Activated T-cell treated with anti-CD3 and anti-CD28 coated beads for 24 hours (primary cell): Measurements from ENCODE around the gene ZNF689.
"Not testable (repeated sequence)": the region's sequence is repeated elsewhere in the genome, so short reads cannot be mapped to it uniquely, and the experiment has no call there.

ENCODE experiments used
- DNase-seq: peaks from one replicate; pipeline ENCODE4 v3.0.0-alpha.2; 2020; ENCODE audit warnings: low read depth

The ZNF689 gene

DNA sequence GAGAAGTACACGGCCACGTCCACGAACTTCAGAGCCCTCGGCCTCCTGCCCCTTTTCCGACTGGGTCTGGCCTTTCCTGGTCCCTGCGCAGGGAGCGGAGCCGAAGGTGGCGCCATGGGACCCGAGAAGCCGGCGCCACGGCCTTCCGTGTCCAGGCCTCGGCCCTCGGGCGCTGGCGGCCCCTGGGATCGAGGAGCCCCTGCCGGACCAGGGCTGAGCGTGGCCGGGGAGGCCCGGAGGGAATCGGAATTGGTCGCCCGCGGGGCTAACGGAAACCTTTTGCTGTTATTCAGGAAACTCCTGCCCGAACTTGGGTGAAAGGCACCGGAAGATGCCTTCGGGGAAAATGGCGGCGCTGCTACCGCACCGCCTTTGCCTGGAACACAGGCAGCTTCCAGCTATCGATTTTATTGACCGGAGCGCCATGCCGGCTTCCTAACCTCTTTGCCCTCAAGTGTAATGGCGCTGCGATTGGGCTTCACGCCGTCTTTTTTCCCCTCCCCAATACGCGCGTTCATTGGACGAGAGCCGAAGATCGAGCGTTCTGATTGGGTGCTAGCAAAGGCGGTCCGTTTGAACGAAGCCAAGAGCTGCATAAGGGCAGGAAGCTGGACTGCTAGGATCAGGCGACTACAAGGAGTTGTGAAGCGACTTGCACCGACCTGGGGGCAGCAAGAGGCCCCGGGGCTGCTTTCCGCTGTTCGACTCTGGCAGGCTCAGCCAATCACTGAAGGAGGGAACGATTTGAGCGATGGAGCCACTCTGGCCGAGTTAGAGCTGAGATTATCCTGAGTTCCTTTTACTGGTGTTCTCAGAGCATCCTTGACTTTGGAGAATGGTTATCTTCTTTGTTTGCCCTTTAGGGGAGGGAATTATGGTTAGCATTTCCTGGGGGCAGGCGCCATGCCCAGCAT is at the start of gene ZNF689:
TSS of gene ZNF689 (minus strand) at position 464 of the 914 bp plus-strand sequence. CDS start at position 116, 348 bp downstream.
- DNase-seq: peak; percentile 94

DNA sequence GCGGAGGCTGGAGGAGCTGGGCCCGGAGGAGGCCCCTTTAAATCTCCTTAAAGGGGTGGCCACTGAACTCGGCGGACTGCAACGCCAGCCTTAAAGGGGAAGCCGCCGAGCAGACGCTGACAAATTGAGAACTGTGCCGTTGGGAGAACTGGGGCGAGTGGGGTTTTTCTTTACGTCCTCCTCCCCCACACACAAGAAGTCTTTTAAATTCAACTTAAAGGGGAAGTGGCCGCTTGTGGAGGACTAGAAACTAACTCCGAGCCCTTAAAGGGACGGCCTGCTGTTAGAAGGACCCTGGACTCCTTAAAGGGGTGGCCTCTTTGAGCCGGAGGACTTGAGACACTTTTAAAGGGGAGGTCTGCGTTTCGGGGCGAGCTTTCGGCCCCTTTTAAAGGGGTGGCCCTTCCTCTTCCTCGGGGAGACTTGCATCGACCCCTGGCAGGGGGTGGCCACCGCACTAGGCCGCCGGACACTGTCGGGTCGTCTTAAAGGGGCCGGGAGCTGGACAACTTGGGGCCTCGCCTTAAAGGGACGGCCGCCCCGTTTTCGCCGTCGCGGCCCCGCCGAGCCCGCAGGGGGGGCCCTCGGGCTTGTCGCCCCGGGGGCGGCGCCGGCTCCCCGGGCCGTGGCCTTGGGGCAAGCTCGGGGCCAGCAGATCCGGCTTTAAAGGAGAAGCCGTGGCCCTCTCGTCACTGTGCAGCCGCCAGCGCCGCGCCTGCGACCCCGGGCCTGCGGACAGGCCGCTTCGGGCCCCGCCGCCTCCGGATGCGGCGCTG is 48.7 kb upstream of the ZNF689 start:
- peak; percentile 94 for DNase-seq

DNA sequence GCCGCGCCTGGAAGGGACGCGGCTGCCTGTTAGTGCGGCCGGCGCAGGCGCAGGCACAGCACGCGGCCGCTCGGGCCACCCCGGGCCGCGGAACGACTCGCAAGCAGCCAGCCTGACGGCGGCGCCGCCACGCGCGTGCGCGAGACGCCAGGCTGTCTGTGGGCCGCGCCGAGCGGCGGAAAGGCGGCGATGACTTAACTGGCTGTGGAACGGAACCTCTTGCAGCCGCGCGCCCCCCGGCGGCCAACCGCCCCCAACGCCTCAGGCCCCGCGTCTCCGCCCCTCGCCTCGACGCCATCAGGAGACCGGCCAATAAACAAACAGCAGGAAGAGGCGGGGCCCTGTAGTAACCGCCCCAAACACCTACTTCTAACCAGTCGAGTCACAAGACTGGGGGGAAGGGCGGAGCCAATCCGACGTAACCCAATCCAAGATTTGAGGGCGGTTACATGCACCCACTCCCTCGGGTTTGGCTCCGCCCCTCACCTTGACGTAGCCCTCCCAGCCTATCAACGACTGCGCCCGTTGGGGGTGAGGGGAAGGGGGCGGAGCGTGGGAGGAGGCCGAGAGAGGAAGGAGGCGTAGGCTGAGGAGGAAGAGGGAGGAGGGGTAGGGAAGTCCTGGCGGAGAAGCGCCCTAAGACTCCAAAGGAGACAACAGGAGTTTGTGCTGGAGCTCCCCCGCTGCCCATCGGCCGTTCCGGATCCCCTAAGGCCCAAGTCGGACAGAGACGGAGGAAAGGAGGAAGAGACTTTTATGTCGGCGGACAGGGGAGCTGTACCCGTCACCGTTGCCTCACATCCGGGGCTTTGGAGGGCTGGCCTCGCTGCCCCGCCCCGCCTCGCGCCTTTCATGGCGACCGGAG is 47.9 kb upstream of the ZNF689 start, which contains the start of gene FBRS:
TSS of gene FBRS (plus strand) at position 566 of the 865 bp plus-strand sequence. CDS start 1,088 bp downstream, outside the sequence.
- peak; percentile 100 for DNase-seq

DNA sequence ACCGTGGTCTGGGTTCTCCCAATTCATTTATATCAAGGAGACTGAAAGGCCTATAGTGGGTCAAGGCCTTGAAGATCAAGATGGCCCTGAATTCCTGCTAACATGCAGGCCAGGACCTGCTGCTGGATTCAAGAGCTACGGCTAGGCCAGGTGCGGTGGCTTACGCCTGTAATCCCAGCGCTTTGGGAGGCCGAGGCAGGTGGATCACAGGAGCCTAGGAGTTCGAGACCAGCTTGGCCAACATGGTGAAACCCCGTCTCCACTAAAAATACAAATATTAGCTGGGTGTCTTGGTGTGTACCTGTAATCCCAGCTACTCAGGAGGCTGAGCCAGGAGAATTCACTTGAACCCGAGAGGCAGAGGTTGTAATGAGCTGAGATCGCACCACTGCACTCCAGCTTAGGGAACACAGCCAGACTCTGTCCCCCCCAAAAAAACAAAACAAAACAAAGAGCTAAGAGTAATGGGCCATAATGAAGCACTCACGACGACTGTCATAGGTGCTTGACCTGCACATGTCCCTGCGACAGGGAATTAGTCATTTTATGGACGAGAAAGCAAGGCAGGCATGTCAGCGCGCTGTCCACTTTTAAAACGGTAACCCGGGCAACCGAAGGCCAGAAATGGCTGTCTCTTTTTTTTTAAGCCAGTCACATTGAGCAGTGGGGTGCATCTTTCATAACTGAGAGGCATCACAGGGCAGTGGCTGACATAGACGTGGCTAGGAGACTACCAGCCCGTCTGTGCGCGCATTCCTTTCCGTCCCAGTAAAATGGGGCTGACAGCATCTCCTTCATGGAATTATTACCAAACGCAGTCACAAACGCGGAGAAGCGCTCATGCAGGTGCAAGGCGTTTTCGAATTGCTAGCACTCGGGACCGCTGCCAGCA is 47.0 kb upstream of the ZNF689 start:
- no peak for DNase-seq

DNA sequence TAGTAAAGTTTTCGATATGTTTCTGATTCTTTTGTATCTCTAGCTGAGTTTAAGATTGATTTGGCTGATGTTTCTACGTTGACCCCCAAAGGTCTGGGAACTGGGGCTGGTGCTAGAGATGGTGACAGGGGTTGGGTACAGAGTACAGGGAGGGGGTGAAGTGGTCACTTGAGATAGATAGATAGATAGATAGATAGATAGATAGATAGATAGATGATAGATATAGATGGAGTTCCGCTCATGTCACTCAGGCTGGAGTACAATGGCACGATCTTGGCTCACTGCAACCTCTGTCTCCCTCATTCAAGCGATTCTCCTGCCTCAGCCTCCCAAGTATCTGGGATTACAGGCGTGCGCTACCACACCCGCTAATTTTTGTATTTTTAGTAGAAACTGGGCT is 46.2 kb upstream of the ZNF689 start:
- no peak for DNase-seq

DNA sequence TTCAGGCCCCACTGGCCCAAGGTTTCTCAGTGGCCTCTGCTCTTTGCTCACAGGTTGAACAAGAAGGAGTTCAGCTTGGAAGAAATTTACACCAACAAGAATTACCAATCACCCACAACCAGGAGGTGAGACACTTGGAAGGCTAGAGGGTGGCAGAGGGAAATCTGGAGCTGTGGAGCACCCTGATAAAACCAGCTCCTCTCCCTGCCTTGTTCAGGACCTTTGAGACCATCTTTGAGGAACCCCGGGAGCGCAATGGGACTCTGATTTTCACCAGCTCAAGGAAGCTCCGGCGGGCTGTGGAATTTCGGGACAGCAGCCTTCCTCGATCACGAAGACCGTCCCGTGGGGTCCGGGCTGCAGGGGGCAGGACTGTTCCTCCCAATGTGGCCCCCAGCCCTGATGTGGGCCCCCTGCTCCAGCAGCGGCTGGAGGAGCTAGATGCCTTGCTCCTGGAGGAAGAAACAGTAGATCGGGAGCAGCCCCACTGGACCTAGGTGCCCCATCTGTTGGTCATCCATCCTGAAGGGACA is 45.7 kb upstream of the ZNF689 start:
- DNase-seq: no peak

DNA sequence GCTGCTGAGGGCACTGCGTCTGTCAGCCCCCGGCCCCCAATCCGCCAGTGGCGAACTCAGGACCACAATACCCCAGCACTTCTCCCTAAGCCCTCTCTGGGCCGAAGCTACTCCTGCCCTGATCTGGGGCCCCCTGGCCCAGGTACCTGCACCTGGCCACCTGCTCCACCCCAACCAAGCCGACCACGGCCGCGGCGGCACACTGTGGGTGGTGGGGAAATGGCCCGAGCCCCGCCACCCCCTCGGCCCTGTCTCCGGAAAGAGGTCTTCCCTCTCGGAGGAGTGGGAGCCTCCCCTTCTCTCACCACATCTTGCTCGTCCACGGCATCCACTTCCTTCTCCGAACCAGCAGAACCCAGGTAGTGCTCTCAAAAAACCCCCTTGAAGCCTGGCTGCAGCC is 44.7 kb upstream of the ZNF689 start:
- no peak for DNase-seq

DNA sequence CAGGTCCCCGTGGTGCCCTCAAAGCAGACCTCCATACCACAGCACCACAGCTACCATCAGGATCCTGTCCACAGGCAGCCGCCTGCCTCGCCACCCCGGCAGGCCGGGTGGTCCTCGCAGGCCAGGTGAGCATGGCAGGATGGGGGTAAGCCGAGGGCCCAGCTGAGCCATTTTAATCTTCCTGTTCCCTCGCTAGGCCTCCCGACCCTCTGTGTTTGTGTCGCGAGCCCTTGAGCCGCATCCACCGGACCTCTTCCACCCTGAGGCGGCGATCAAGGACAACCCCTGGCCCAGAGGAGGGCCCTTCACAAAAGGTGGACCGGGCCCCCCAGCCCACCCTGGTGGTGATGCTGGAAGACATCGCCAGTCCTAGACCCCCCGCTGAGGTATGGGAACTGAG is 42.5 kb upstream of the ZNF689 start:
- DNase-seq: no peak

DNA sequence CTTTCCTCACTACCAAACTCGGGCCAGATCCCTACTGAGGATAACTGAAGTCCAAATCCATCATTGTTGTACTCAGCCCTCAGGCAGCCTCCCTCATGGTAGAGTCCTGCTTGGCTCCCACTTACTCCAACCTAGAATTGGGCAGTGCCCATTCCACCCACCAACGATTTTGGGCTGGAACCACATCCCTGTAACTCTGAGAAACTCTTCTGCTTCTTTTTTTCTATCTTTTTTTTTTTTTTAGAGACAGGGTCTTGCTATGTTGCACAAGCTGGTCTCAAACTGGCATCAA is 41.8 kb upstream of the ZNF689 start:
- no peak for DNase-seq

DNA sequence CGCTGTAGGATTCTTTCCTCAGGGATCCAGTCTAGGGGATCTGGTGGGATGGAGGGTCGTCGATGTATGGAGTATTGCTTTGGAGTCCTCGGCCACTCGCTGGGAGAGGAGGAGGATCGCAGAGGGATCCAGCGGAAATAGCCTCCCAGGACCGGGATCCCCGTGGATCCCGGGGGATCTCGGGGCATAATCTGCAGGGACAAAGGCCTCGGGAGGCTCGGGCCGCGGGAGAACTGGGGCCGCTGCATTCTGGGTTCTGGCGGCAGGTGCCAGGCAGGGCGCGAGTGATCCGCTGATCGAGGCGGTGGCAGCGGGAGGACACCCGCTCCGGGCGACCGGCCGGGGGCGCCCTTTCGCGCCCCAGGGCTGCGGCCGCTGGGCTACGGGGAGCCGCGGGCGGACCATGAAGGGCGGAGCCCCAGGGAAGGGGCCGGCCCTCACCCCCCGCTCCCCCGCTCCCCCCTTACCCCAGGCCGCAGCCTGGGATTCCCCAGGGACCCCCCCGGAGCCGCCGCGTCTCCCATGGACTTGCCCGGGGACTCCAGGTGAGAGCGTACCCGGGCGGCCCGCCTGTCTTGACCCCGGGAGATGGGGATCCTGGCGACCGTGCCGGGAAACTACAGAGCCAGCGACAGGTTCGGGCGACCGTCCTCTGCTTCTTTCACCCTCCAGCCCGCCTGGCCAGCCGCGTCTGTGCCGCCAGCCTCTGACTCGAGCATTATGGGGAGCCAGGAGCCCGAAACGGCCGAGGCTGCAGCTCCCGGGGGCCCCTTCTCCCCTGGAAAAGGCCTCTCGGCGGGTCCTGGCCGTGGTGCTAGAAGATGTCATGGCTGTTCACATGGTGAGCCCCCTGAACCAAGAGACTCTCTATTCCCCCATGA is 41.2 kb upstream of the ZNF689 start:
- DNase-seq: peak; percentile 72

DNA sequence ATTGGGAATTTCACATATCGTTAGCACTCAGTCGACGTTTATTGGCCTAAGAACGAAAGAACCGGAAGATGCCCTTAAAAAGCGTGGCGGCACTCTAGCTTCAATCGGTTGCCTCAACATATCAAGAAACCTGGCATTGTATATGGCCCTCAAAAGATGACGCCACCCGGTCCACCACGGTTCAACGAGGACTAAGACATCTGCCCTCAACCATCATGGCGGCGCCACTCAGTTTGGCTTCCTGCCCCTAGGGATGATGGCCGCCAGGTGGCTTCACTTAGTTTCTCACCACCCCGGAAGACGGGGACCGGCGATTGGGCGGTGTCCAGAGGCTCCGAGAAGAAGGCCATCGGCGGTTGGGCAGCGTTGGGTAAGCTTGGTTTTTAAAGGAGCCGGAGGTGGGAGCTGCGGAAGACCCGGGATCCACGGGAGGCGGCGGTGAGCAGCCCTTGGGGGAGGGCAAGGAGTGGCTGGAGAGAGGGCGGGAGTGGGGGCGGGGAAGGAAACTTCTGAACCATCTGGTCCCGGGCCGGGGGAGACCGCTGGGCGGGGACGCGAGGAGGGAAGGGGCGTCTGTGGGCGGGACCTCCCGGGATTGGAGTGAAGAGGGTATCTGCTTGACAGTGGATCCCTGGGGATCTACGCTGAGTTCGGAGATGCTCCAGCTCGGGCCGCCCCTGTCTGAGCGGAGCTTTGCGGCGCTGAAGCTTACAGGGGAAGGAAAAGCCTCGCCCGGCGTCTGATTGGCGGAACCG is 40.4 kb upstream of the ZNF689 start, which contains the start of gene PRR14:
TSS of gene PRR14 (plus strand) at position 592 of the 755 bp plus-strand sequence. CDS start 686 bp downstream, outside the sequence.
- peak; percentile 97 for DNase-seq

DNA sequence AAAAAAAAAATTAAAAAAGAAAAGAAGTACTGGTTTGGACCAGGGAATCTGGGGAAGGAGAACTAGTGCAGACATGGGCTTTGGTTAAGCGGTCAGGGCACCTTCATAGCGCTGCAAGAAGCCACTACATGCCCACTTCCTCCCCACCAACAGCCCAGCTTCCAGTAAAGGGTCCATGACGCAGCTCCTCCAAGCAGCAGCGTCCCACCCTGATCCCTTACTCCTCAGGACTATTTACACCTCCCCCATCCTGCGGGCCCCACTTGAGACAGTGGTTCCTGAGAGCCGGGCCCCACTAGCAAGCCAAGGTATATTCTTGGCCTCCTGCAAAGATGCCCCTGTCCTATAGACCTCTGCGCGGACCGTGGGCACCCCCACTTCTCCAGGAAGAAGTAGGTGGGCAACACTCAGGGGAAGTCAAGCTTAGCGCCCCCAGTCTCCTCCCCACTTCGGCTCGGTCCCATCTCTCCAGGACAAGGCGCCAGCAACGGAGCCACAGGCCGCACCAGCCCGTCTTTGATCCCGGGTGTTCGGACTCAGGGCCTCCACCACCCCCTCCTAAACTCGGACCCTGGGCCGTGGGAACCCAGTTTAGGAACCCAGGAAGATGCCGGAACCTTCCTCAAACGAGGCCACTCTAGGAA is 39.7 kb upstream of the ZNF689 start:
- no peak for DNase-seq

DNA sequence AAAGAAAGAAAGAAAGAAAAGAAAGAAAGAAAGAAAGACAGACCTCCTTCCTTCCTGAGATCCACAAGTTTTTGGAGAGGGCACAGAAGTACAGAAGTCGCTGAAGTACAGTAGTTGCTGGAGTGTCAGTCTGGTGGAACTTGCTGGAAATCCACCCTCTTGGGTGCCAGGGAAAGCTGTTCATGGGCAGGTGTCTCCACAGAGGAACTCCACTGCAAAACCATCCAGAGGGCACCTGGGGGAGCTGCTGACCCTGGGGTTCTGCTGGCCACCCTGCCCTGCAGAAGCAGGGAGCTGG is 37.0 kb upstream of the ZNF689 start:
- DNase-seq: no peak

DNA sequence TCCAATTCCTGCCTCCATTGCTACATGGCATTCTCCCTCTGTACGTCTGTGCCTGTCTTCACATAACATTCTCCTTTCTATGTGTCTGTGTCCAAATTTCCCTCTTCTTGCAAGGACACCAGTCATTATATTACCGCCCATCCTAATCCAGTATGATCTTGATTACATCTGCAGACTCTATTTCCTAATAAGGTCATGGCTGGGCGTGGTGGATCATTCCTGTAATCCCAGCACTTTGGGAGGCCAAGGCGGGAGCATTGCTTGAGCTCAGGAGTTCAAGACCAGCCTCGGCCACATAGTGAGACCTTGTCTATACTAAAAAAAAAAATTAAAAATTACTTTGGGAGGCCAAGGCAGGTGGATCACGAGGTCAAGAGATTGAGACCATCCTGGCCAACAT is 35.5 kb upstream of the ZNF689 start:
- DNase-seq: no peak

DNA sequence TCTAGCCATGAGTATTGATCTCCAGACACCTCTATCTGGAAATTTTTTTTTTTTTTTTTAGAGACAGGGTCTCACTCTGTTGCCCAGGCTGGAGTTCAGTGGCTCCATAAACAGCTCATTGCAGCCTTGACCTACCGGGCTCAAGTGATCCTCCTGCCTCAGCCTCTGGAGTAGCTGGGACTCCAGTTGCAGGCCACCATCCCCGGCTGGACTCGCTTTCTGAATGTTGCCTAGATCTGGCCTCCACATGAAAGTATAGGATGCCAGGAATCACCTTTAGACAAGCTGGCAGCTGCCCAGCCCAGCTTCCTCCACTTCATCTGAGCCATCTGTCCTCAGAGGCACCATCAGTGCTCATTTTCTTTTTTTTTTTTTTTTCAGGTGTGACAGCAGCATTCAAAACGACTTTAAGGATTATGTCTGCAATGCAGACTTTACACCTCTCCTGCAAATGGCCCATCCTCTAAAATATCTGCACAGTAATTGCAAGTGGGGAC is 34.2 kb upstream of the ZNF689 start:
- no peak for DNase-seq

DNA sequence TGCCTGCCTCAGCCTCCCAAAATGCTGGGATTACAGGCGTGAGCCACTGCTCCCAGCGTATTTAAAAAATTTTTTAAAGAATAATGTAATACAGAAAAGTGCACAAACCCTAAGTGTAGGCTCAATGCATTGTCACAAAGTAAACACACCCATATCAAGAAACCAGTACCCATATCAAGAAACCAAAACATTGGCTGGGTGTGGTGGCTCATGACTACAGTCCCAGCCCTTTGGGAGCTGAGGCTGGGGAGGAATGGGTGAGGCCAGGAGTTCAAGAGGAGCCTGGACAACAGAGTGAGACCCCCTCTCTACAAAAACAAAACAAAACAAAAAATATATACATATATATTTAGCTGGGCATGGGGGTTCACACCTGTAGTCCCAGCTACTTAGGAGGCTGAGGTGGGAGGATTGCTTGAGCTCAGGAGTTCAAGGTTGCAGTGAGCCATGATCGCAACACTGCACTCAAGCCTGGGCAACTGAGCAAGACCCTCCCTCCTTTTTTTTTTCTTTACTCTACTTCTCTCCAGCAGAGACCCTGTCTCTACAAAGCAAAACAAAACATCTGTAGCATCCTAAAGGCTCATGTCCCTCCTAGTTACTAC is 31.3 kb upstream of the ZNF689 start:
- no peak for DNase-seq

DNA sequence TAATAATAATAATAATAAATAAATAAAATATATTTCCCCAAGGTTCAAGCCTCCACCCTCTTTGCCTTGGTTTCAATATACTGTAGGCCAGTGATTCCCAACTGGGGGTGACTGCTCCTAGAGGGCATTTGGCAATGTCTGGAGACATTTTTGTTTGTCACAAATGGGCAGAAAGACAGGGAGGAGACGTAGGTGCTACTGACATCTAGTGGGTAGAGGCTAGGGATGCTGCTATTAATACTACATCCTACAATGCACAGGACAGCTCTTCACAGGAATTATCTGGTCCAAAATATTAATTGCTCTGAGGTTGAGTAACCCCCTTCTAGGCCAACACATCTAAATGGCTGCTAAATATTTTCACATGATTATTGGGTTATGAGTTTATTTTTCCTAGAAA is 27.8 kb upstream of the ZNF689 start:
- no peak for DNase-seq

DNA sequence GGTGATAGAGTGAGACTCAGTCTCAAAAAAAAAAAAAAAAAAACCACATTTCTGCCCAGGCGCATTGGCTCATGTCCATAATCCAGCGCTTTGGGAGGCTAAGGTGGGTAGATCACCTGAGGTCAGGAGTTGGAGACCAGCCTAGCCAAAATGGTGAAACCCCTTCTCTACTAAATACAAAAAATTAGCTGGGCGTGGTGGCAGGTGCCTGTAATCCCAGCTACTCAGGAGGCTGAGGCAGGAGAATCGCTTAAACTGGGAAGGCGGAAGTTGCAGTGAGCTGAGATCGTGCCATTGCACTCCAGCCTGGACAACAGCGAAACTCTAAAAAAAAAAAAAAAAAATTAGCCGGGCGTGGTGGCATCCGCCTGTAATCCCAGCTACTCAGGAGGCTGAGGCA is 26.9 kb upstream of the ZNF689 start:
- not testable (repeated sequence) for DNase-seq
